Gastroesophageal sphincter (tissue), 4 donors: ENCODE results near the gene RNF123. TPM values are rescaled to one million over a fixed set of nuclear protein-coding genes. Genes with fewer than 3 reads are reported as not detected.

Experiments
- ATAC-seq: fragments of 150-250 bp; one replicate; pipeline ENCODE4 v1.9.1; 2016; ENCODE audit warnings: mild to moderate bottlenecking, moderate library complexity
- H3K27ac ChIP-seq, 4 donors: fragments of 200-600 bp; sonication (generic) in 3 of 4; 1 replicate in 3 of 4; 2 replicates in 1 of 4; pipeline ENCODE4 v1.5.1; 2016 to 2019
- H3K27me3 ChIP-seq: fragments of 200-600 bp; sonication (generic); one replicate; pipeline ENCODE4 v1.5.1; 2019
- H3K36me3 ChIP-seq, 2 donors: fragments of 200-600 bp; sonication (generic); one replicate each; pipeline ENCODE4 v1.5.1; 2019; ENCODE audit warnings: control low read depth in 1 of 2
- H3K4me1 ChIP-seq, 3 donors: fragments of 200-600 bp; sonication (generic); 1 replicate in 2 of 3; 2 replicates in 1 of 3; pipeline ENCODE4 v1.5.1; 2016 to 2019; ENCODE audit warnings: control low read depth in 2 of 3
- H3K4me3 ChIP-seq, 2 donors: fragments of 200-600 bp; sonication (generic); one replicate each; pipeline ENCODE4 v1.5.1; 2019; ENCODE audit warnings: mild to moderate bottlenecking in 1 of 2, moderate library complexity in 1 of 2
- H3K9me3 ChIP-seq, 3 donors: fragments of 200-600 bp; sonication (generic); one replicate each; pipeline ENCODE4 v1.5.1; 2017 to 2019; ENCODE audit warnings: control low read depth in 2 of 3
- EP300 ChIP-seq: sonication (generic); formaldehyde crosslinking; IDR thresholded peaks from one replicate; pipeline ENCODE4 v1.6.1; 2017; ENCODE audit warnings: antibody characterized with exemption, mild to moderate bottlenecking
- POLR2A ChIP-seq, 2 donors: fragments of 450-650 bp; IDR thresholded peaks; one replicate each; pipeline ENCODE4 v1.6.1; 2017; ENCODE audit warnings: antibody characterized with exemption in 2 of 2, mild to moderate bottlenecking in 2 of 2, moderate library complexity in 1 of 2
- POLR2AphosphoS5 ChIP-seq: sonication (generic); formaldehyde crosslinking; IDR thresholded peaks from one replicate; pipeline ENCODE4 v1.6.1; 2017; ENCODE audit warnings: antibody characterized with exemption
- WGBS, 2 donors: methylation state at CpG; one replicate each; pipeline ENCODE4 v1.1.5; 2018; ENCODE audit warnings: low coverage in 1 of 2; 5-methylcytosine and 5-hydroxymethylcytosine counted together
- total RNA-seq, 4 donors: library from RNA; depleted of rRNA; stranded (reverse); fragments of >200 nt; gene quantifications; one replicate each; pipeline ENCODE4 v1.1.0, GENCODE V29; 2016
- TF ChIP-seq, protein P1 (sequence below), 4 experiments: fragments of 200-600 bp in 2 of 4; fragments of 450-650 bp in 2 of 4; sonication (generic) in 1 of 4; IDR thresholded peaks; one replicate each; pipeline ENCODE4 v1.5.1; 2017 to 2019; ENCODE audit warnings: antibody characterized with exemption in 4 of 4, mild to moderate bottlenecking in 2 of 4, moderate library complexity in 2 of 4

RNF123 gene
- total RNA-seq, 4 donors from 2014 or later, result 18.5 to 31.2 (median 21.8) TPM

DNA sequence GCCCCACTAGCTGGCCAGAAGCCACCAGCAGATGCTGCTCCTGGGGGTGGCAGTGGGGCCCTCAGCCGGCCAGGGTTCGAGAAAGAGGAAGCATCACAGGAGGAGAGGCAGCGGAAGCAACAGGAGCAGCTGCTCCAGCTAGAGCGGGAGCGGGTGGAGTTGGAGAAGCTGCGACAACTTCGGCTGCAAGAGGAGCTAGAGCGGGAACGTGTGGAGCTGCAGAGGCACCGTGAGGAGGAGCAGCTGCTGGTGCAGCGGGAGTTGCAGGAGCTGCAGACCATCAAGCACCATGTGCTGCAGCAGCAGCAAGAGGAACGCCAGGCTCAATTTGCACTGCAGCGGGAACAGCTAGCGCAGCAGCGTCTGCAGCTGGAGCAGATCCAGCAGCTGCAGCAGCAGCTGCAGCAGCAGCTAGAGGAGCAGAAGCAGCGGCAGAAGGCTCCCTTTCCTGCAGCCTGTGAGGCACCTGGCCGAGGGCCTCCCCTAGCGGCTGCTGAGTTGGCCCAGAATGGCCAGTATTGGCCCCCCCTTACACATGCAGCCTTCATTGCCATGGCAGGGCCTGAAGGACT is 32.7 kb upstream of the RNF123 start:
- Histone ChIP-seq H3K27ac (no peak overlapping the region), H3K27me3 (peaks cover 15% of the 10 kb centered on the region), H3K4me1 (peaks cover 0 to 5% (median 0%) of the 10 kb centered on the region in 3 donors), H3K4me3 (no peak overlapping the region), H3K36me3 (no peaks in the 10 kb centered on the region), H3K9me3 (no peaks in the 10 kb centered on the region)
- WGBS, 2 donors, result 54% methylated on average over 10 of the region's 18 CpGs; no CpG with 5 or more reads in 1 of the 2 donors
- TF ChIP-seq POLR2A (IDR thresholded peaks at IDR 0.05) (no peak), POLR2AphosphoS5 (no peak), EP300 (no peak)
- TF ChIP-seq, protein P1, sequence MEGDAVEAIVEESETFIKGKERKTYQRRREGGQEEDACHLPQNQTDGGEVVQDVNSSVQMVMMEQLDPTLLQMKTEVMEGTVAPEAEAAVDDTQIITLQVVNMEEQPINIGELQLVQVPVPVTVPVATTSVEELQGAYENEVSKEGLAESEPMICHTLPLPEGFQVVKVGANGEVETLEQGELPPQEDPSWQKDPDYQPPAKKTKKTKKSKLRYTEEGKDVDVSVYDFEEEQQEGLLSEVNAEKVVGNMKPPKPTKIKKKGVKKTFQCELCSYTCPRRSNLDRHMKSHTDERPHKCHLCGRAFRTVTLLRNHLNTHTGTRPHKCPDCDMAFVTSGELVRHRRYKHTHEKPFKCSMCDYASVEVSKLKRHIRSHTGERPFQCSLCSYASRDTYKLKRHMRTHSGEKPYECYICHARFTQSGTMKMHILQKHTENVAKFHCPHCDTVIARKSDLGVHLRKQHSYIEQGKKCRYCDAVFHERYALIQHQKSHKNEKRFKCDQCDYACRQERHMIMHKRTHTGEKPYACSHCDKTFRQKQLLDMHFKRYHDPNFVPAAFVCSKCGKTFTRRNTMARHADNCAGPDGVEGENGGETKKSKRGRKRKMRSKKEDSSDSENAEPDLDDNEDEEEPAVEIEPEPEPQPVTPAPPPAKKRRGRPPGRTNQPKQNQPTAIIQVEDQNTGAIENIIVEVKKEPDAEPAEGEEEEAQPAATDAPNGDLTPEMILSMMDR (IDR thresholded peaks at IDR 0.05), result no peak
- ATAC-seq, result no peak

DNA sequence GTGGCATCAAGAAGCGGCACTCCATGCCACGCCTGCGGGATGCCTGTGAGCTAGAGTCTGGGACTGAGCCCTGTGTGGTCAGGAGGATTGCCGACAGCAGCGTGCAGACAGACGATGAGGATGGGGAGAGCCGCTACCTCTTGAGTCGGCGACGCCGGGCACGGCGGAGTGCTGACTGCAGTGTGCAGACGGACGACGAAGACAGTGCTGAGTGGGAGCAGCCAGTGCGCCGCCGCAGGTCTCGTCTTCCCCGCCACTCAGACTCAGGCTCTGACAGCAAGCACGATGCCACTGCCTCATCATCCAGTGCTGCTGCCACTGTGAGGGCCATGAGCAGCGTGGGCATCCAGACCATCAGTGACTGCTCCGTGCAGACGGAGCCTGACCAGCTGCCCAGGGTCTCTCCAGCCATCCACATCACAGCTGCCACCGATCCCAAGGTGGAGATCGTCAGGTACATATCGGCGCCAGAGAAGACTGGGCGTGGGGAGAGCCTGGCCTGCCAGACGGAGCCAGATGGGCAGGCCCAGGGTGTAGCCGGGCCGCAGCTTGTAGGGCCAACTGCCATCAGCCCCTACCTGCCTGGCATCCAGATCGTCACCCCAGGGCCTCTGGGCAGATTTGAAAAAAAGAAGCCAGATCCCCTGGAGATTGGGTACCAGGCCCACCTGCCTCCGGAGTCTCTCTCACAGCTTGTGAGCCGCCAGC is 32.0 kb upstream of the RNF123 start:
- TF ChIP-seq EP300 (no peak), POLR2A (IDR thresholded peaks at IDR 0.05) (no peak), POLR2AphosphoS5 (no peak)
- TF ChIP-seq, protein P1 (IDR thresholded peaks at IDR 0.05), result no peak
- Histone ChIP-seq H3K4me3 (no peak overlapping the region), H3K9me3 (no peaks in the 10 kb centered on the region), H3K36me3 (no peaks in the 10 kb centered on the region), H3K27me3 (peaks cover 22% of the 10 kb centered on the region), H3K27ac (no peak overlapping the region), H3K4me1 (peaks cover 0 to 5% (median 0%) of the 10 kb centered on the region in 3 donors)
- WGBS, 2 donors, result 82 to 95% methylated on average over 4 to 7 of the region's 36 CpGs
- no peak for ATAC-seq

DNA sequence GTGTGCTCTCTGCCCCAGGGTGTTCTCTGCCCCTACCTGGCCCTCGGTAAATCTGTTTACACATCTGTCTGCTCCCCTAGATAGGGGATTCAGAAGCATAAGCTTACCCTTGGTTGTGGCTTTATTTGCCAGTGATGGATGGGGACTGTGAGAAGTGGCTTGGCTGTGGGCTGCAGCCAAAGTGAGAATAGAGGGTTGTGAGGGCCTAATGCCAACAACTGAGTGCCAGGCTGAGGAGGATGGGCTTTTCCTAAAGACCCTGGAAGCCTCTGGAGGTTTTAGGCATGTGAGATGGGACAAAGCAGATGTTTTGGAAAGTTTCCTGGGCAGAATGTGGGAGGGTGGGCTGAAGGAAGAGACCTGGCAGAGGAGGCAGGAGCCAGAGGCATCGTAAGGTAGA is 30.6 kb upstream of the RNF123 start:
- no peaks in the 10 kb centered on the region for H3K9me3 ChIP-seq
- H3K27me3 ChIP-seq, result peaks cover 36% of the 10 kb centered on the region
- no peaks in the 10 kb centered on the region for H3K36me3 ChIP-seq
- H3K27ac ChIP-seq, result no peak overlapping the region
- TF ChIP-seq POLR2A (IDR thresholded peaks at IDR 0.05), result no peak
- no peak for TF ChIP-seq POLR2AphosphoS5
- TF ChIP-seq EP300, result no peak
- TF ChIP-seq, protein P1 (IDR thresholded peaks at IDR 0.05), result no peak
- no peak for ATAC-seq
- peaks cover 0 to 5% (median 0%) of the 10 kb centered on the region in 3 donors for H3K4me1 ChIP-seq
- 54 to 55% methylated on average over 1 to 2 of the region's 2 CpGs for WGBS, 2 donors
- no peak overlapping the region for H3K4me3 ChIP-seq

DNA sequence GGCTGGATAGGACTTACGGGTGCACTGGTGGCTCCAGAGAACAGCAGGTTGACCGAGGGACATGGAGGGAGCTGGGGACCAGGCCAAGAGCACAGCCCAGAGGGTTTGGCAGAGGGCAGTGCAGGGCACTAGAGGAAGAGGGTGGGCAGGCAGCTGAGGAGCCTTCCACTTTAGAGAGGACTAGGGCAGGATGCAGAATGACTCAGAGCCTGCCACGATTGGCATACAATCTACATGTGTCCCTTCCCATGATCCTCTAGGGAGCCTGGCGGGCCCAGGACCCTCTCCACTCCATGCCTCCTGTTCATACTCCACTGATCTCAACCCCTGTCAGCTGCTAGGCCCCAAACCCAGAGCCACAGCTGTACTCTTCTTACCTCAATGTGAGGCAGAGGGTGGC is 29.6 kb upstream of the RNF123 start:
- no peak overlapping the region for H3K27ac ChIP-seq
- TF ChIP-seq, protein P1 (IDR thresholded peaks at IDR 0.05), result no peak
- TF ChIP-seq POLR2AphosphoS5 (no peak), EP300 (no peak), POLR2A (IDR thresholded peaks at IDR 0.05) (no peak)
- peaks cover 0 to 5% (median 0%) of the 10 kb centered on the region in 3 donors for H3K4me1 ChIP-seq
- ATAC-seq, result no peak
- no peaks in the 10 kb centered on the region for H3K36me3 ChIP-seq
- H3K27me3 ChIP-seq, result peaks cover 46% of the 10 kb centered on the region
- WGBS, 2 donors, result 93% methylated on average over 2 of the region's 4 CpGs; no CpG with 5 or more reads in 1 of the 2 donors
- H3K4me3 ChIP-seq, result no peak overlapping the region
- H3K9me3 ChIP-seq, result no peaks in the 10 kb centered on the region

DNA sequence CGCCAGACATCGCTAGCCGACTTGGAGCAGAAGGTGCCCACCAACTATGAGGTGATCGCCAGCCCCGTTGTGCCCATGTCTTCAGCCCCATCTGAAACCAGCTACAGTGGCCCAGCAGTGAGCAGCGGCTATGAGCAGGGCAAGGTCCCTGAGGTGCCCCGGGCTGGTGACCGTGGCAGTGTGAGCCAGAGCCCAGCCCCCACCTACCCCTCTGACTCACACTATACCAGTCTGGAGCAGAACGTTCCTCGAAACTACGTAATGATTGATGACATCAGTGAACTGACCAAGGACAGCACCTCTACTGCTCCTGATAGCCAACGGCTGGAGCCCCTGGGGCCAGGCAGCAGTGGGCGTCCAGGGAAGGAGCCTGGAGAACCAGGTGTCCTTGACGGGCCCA is 28.1 kb upstream of the RNF123 start:
- WGBS, 2 donors, result 80% methylated on average over 2 of the region's 14 CpGs; no CpG with 5 or more reads in 1 of the 2 donors

More for the DNA sequence above, 28.1 kb upstream of the RNF123 start:
- Histone ChIP-seq H3K4me3 (no peak overlapping the region), H3K27me3 (peaks cover 54% of the 10 kb centered on the region), H3K27ac (no peak overlapping the region), H3K36me3 (no peaks in the 10 kb centered on the region), H3K9me3 (no peaks in the 10 kb centered on the region), H3K4me1 (peaks cover 0 to 5% (median 0%) of the 10 kb centered on the region in 3 donors)
- no peak for TF ChIP-seq EP300
- TF ChIP-seq POLR2A (IDR thresholded peaks at IDR 0.05), result no peak
- no peak for TF ChIP-seq POLR2AphosphoS5
- TF ChIP-seq, protein P1 (IDR thresholded peaks at IDR 0.05), result no peak
- no peak for ATAC-seq
